Stimulated activated CD4-positive, alpha-beta T cell treated with anti-CD3 and anti-CD28 coated beads, Interleukin-1b, Interleukin-23, amount 100 ng/mL, for 1 hour (primary cell): ENCODE measurements around the gene SP9.

ENCODE experiments used
- DNase-seq, 2 donors: peaks; one replicate each; pipeline ENCODE4 v3.0.0-alpha.2; 2020; ENCODE audit warnings: low read depth in 2 of 2

SP9 gene

GRCh38 chr2:174333372-174334277, 1.1 kb upstream of the SP9 start:
- no peak for DNase-seq

DNA sequence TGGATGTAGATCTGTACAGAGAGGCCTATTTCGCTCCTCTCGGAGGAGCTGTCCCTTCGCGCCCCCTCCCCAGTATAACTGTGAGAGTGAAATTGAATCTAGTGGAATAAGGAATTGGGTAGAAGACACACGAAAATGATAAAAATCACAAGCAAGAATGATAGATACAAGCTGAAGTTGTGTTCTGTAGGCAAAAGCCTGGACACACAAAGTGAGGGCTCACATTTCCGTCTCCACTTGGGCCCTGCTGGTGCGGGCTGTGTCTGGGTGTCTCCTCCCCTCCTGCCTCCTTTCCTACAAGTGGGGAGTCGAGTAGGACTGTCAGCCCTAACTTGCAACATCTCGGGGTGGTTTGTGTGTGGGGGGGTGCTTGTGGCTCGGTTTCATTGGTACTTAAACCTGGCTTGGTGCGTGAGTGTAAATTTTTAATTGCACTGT, 457 bp upstream of the SP9 start:
- no peak for DNase-seq

GRCh38 chr2:174335254-174335987, 667 bp downstream of the SP9 start:
- no peak for DNase-seq

DNA sequence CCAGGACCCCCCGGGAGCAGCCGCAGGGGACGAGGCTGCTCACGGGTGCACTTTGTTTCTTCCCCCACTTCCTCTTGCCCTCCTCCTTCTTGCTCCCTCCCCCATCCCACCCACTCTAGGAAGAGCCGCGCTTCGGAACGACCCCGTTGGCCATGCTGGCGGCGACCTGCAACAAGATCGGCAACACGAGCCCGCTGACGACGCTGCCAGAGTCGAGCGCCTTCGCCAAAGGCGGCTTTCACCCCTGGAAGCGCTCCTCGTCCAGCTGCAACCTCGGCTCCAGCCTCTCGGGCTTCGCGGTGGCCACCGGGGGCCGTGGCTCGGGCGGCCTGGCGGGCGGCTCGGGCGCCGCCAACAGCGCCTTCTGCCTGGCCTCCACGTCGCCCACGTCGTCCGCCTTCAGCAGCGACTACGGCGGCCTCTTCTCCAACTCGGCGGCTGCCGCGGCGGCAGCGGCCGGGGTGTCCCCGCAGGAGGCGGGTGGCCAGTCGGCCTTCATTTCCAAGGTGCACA, 1.3 kb downstream of the SP9 start:
- no peak for DNase-seq

GRCh38 chr2:174336501-174337336, 2.0 kb downstream of the SP9 start:
- DNase-seq, result no peak

- DNase-seq, result no peak
These were observed 2.8 kb downstream of the SP9 start for GRCh38 chr2:174337337-174338146.

DNA sequence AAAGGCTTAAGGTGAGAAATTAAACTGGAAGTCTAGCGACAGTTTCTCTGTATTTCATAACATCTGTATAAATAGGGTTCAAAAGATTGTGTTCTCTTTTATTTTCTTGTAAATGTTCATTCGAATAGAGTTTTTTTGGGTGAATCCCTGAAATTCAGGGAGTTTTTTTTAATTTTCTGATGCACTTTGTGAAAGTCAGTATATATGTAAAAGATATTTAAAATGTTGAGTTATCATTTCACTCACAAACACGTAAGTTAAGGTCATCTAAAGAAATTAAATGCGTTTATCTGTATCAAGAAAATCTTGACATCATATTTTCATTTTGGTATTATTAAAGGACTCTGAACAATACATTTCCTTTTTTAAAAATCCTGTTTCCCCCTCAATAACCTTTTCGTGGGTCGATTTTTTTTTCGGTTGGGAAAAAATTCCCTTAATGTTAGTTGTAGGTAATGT, 3.4 kb downstream of the SP9 start:
- DNase-seq, result no peak

DNA sequence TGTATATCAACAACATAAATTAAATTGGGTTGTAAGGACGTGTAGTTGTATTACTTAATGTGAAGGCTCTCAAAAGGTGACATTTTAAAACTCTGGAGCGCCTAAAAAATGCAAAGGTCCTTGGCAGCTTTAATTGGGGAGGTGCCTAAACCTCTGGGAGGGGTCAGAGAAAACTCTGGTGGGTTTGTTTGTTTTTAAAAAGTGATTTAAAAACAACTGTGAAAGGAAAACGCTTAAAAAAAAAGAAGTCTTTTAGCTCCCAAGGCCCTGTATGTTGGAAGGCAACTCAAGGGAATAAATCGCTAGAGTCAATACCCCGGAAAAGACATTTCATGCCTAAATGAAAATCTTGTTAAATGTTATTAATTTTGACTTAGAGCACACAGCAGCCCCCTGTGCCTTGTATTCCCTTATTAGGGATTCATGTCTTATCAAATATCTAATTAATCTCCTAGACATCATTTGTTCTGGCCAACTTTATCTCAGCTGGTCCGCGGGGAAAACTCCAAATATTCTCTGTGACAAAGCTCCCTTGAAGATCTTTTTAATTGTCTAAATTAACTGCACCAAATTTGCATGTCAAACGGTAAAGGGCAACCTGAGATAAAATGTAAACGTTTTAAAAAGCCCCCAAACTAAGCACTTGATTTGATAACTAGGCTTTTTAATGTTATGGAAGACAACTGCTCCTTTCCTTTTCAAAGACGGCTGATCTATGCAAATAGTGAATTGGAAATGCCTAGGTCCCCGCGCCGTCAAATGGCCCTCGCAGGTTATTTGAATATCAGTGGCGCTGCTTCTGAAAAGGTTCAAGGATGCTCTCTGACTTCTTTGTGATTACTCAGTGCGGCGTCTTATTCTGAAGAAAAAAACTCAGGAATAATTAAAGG, 4.2 kb downstream of the SP9 start:
- DNase-seq, result no peak

GRCh38 chr2:174339561-174340399, 5.0 kb downstream of the SP9 start:
- no peak for DNase-seq

GRCh38 chr2:174340400-174341292, 5.9 kb downstream of the SP9 start:
- DNase-seq, result no peak

- peak; percentile 60 to 82 for DNase-seq
These were observed 6.7 kb downstream of the SP9 start for GRCh38 chr2:174341293-174341994.

- DNase-seq, result no peak
These were observed 7.4 kb downstream of the SP9 start for GRCh38 chr2:174341995-174342685.

GRCh38 chr2:174342686-174343342, 8.1 kb downstream of the SP9 start:
- DNase-seq, result no peak

GRCh38 chr2:174343343-174343622, 8.5 kb downstream of the SP9 start:
- no peak for DNase-seq

DNA sequence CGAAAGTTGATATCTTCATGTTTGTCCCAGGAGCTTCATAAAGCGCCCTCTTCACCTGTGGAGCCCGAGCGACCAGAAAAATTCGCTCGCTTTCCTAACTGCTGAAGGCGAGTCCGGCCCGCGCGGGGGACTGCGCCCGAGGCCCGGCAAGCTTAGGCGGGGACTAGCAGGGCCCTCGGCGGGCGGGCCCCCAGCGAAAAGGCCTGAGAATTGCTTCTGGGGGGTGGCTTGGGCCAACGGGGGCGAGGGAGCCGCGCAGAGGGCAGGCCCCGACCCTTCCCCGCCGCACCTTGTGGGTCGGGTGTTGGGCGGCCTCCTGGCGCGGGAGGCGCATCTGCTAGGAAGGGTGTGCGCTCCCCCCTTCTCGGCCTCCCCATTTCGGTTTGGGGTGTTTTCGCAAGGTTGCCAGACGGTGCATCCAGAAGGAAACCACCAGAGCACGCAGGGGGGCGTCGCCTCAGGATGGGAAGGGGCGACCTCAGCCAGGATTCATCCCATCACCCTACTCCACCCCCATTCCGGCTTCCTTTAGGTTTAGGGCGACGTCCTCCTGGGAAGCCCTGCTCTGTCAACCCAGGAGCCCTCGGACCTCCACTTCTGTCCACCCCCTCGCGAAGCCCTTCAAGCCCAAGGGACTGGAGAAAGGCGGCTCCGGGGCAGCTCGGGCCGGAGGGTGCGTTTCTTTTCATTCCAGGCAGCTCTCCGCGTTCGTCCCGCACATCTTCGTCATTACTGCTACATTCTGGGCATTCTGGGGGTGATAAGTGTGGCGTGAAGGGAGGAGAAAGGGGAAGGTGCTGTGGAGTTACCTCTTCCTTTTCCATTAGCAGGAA, 9.1 kb downstream of the SP9 start:
- DNase-seq, result no peak
